ENCODE measurements around the gene CTXND1.

DNA sequence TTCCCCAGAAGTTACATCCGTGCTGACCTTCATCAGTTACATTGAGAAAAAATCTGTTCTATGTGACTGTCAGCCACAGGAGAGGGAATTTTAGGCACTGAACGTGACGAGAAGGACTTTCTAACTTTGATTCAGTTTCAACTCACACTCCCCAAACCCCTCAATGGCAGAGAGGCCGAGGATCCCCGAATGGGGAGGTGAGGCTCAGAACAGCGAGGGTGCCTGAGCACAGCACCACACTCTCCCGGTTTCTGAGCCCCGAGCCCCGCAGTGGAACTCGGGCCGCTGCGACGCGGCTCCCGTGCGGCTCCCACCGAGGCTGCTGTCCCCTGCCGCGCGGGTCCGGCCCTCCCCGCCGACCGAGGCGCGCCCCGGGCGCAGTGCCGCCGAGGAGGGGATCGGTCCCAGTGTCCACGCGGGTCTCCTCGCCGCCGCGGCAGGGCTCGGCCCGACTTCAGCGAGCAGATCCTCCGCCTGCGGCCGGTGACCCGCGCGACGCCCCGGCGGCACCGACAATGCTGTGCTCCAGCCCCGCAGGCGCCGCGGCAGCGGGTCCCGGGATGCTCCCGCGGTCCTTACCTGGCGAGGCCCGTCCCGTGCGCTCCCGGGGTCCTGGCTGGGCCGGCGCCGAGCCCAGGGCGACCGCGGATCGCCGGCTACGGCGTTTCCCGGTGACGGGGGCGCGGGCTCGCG is 439 bp downstream of the CTXND1 start:
- TF ChIP-seq POLR2A (IDR thresholded peaks at IDR 0.05; ENCODE audit: low read depth, low read length) (no peak), TAF1 (IDR thresholded peaks at IDR 0.05; ENCODE audit: borderline replicate concordance, low read depth, low read length) (no peak)

Data from GM12892 (cell line).